H9 (cell line): ENCODE measurements around the gene PLEKHA4. TPM values are rescaled to one million over a fixed set of nuclear protein-coding genes. Genes with fewer than 3 reads are reported as not detected.

Source experiments
- DNase-seq: peaks from one replicate; pipeline ENCODE4 v3.0.0-alpha.2; 2017
- H2AFZ ChIP-seq: one replicate; pipeline ENCODE4 v1.6.1; 2013; ENCODE audit warnings: mild to moderate bottlenecking, low read length, control low read depth, moderate library complexity
- H2AK5ac ChIP-seq: 2 replicates; pipeline ENCODE4 v1.6.1; 2013; ENCODE audit warnings: low read length, control low read depth, mixed read lengths; ENCODE audit not compliant: insufficient read length
- H2BK120ac ChIP-seq: one replicate; pipeline ENCODE4 v1.6.1; 2013; ENCODE audit warnings: low read depth, mild to moderate bottlenecking, low read length, control low read depth, inconsistent platforms; ENCODE audit not compliant: poor library complexity, severe bottlenecking
- H2BK12ac ChIP-seq: 2 replicates; pipeline ENCODE4 v1.6.1; 2013; ENCODE audit warnings: low read length, control low read depth, mixed read lengths, low read depth; ENCODE audit not compliant: insufficient read length
- H2BK15ac ChIP-seq: 2 replicates; pipeline ENCODE4 v1.6.1; 2013; ENCODE audit warnings: low read depth, low read length, control low read depth
- H2BK20ac ChIP-seq: one replicate; pipeline ENCODE4 v1.6.1; 2013; ENCODE audit warnings: low read depth, mild to moderate bottlenecking, low read length, control low read depth, inconsistent platforms; ENCODE audit not compliant: poor library complexity, severe bottlenecking
- H2BK5ac ChIP-seq: 2 replicates; pipeline ENCODE4 v1.6.1; 2013; ENCODE audit warnings: low read length, control low read depth, mixed read lengths; ENCODE audit not compliant: insufficient read length
- H3K14ac ChIP-seq: 2 replicates; pipeline ENCODE4 v1.6.1; 2013; ENCODE audit warnings: low read length, control low read depth; ENCODE audit not compliant: insufficient read depth
- H3K18ac ChIP-seq: 2 replicates; pipeline ENCODE4 v1.6.1; 2013; ENCODE audit warnings: low read depth, mild to moderate bottlenecking, mixed read lengths, low read length, control low read depth; ENCODE audit not compliant: insufficient read length
- H3K23ac ChIP-seq: 2 replicates; pipeline ENCODE4 v1.6.1; 2013; ENCODE audit warnings: low read length, control low read depth, mixed read lengths, low read depth; ENCODE audit not compliant: insufficient read length
- H3K23me2 ChIP-seq: 2 replicates; pipeline ENCODE4 v1.6.1; 2013; ENCODE audit warnings: low read depth, mild to moderate bottlenecking, mixed read lengths, low read length, control low read depth; ENCODE audit not compliant: insufficient read length, poor library complexity, severe bottlenecking
- H3K27ac ChIP-seq: 2 replicates; pipeline ENCODE4 v1.5.1; 2013; ENCODE audit warnings: low read length, control low read depth, mixed read lengths, low read depth; ENCODE audit not compliant: insufficient read length
- H3K27me3 ChIP-seq: 2 replicates; pipeline ENCODE4 v1.6.1; 2013; ENCODE audit warnings: low read length, control low read depth, inconsistent platforms; ENCODE audit not compliant: insufficient read depth
- H3K4ac ChIP-seq: 2 replicates; pipeline ENCODE4 v1.6.1; 2013; ENCODE audit warnings: low read depth, mild to moderate bottlenecking, control low read depth, inconsistent platforms, low read length, moderate library complexity
- H3K4me1 ChIP-seq: 2 replicates; pipeline ENCODE4 v1.6.1; 2013; ENCODE audit warnings: low read length, control low read depth, inconsistent platforms; ENCODE audit not compliant: insufficient read depth
- H3K4me2 ChIP-seq: 2 replicates; pipeline ENCODE4 v1.6.1; 2013; ENCODE audit warnings: low read length, control low read depth, mixed read lengths; ENCODE audit not compliant: insufficient read length, insufficient read depth
- H3K56ac ChIP-seq: 2 replicates; pipeline ENCODE4 v1.6.1; 2013; ENCODE audit warnings: low read depth, mild to moderate bottlenecking, mixed read lengths, low read length, control low read depth; ENCODE audit not compliant: insufficient read length
- H3K79me1 ChIP-seq: 2 replicates; pipeline ENCODE4 v1.6.1; 2013; ENCODE audit warnings: low read depth, mild to moderate bottlenecking, moderate library complexity, low read length, control low read depth, inconsistent platforms; ENCODE audit not compliant: insufficient read depth, poor library complexity, severe bottlenecking
- H3K79me2 ChIP-seq: 2 replicates; pipeline ENCODE4 v1.6.1; 2013; ENCODE audit warnings: low read length, control low read depth, inconsistent platforms; ENCODE audit not compliant: insufficient read depth
- H3K9ac ChIP-seq: 2 replicates; pipeline ENCODE4 v1.6.1; 2013; ENCODE audit warnings: low read length, control low read depth, mixed read lengths; ENCODE audit not compliant: insufficient read length; ENCODE audit errors: extremely low read depth
- H3K9me3 ChIP-seq: one replicate; pipeline ENCODE4 v1.6.1; 2013; ENCODE audit warnings: low read depth, low read length, inconsistent platforms; ENCODE audit not compliant: control insufficient read depth
- H3T11ph ChIP-seq: one replicate; pipeline ENCODE4 v1.6.1; 2013; ENCODE audit warnings: mild to moderate bottlenecking, low read length, control low read depth, inconsistent platforms
- H4K20me1 ChIP-seq: one replicate; pipeline ENCODE4 v1.6.1; 2013; ENCODE audit not compliant: control insufficient read depth, insufficient read length, insufficient read depth
- H4K5ac ChIP-seq: 2 replicates; pipeline ENCODE4 v1.6.1; 2013; ENCODE audit warnings: low read depth, mild to moderate bottlenecking, mixed read lengths, low read length, control low read depth; ENCODE audit not compliant: insufficient read length
- H4K8ac ChIP-seq: replicated peaks from 2 replicates; pipeline ENCODE4 v1.6.1; 2013; ENCODE audit warnings: low read length, control low read depth, mixed read lengths, low read depth; ENCODE audit not compliant: insufficient read length
- H4K91ac ChIP-seq: 2 replicates; pipeline ENCODE4 v1.6.1; 2013; ENCODE audit warnings: low read depth, mild to moderate bottlenecking, moderate library complexity, mixed read lengths, low read length, control low read depth; ENCODE audit not compliant: insufficient read length
- H3K27ac Mint-ChIP-seq, 3 experiments: 2 replicates in 2 of 3; 3 replicates in 1 of 3; pipeline ENCODE4 v1.8.0; 2020 to 2021; ENCODE audit warnings: mixed read lengths in 3 of 3, mild to moderate bottlenecking in 1 of 3, moderate library complexity in 1 of 3
- H3K27me3 Mint-ChIP-seq: 2 replicates; pipeline ENCODE4 v1.8.0; 2021; ENCODE audit warnings: low read depth, mild to moderate bottlenecking, moderate library complexity, mixed read lengths
- H3K36me3 Mint-ChIP-seq, 3 experiments: 2 replicates in 2 of 3; 3 replicates in 1 of 3; pipeline ENCODE4 v1.8.0; 2020 to 2021; ENCODE audit warnings: low read depth in 3 of 3, mixed read lengths in 3 of 3; ENCODE audit not compliant: insufficient read depth in 1 of 3
- H3K4me1 Mint-ChIP-seq, 2 experiments: 2 replicates each; pipeline ENCODE4 v1.8.0; 2020; ENCODE audit warnings: mixed read lengths in 2 of 2
- H3K4me3 Mint-ChIP-seq, 2 experiments: 2 replicates in 1 of 2; 3 replicates in 1 of 2; pipeline ENCODE4 v1.8.0; 2020 to 2021; ENCODE audit warnings: mild to moderate bottlenecking in 2 of 2, mixed read lengths in 2 of 2, moderate library complexity in 1 of 2
- H3K9me3 Mint-ChIP-seq, 2 experiments: 2 replicates in 1 of 2; 3 replicates in 1 of 2; pipeline ENCODE4 v1.8.0; 2020; ENCODE audit warnings: mild to moderate bottlenecking in 2 of 2, mixed read lengths in 2 of 2, moderate library complexity in 1 of 2
- WGBS: extraction: QIAGEN DNeasy Blood & Tissue Kit; methylation state at CpG from one replicate; pipeline ENCODE4 v1.1.7; 2013; ENCODE audit warnings: missing lambda C conversion rate, low lambda C conversion rate, mixed read lengths; ENCODE audit not compliant: insufficient read length; ENCODE audit errors: extremely low coverage; 5-methylcytosine and 5-hydroxymethylcytosine counted together
- total RNA-seq: library from RNA; stranded (reverse); gene quantifications from 2 replicates; pipeline ENCODE4 v1.2.1, GENCODE V29; 2021
- TF ChIP-seq, protein P1 (sequence below): fragments of 200-600 bp; sonication (generic); conservative IDR thresholded peaks from 3 replicates; pipeline ENCODE4 v1.8.0; 2021; ENCODE audit warnings: antibody characterized with exemption, mild to moderate bottlenecking

Gene PLEKHA4
- total RNA-seq, 1 experiment from 2014 or later: 15.3 TPM

DNA sequence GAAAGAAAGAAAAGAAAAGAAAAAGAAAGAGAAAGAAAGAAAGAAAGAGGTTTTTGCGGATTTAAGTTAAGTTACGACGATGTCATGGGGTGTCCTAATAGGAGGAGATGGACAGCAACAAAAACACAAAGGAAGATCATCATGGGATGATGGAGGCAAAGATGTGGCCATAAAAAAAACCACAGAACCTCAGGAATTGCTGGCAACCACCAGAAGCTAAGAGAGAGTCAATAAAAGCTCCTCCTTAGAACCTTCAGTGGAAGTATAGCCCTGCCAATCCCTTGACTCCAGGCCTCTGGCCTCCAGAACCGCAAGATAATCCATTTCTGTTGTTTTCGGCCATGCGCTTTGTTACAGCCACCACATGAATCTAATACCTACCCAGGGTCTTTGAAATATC is 11.5 kb downstream of the PLEKHA4 start:
- no peak overlapping the region for H4K8ac ChIP-seq
- H3K27ac ChIP-seq: no peak overlapping the region
- H2BK15ac ChIP-seq: no peak overlapping the region
- H3K18ac ChIP-seq: no peak overlapping the region
- no peak overlapping the region for H2BK120ac ChIP-seq
- Mint-ChIP-seq H3K27ac (no peak overlapping the region), H3K27me3 (no peaks in the 10 kb centered on the region), H3K4me1 (peaks cover 3 to 10% of the 10 kb centered on the region in 2 experiments), H3K9me3 (no peaks in the 10 kb centered on the region), H3K4me3 (no peak overlapping the region), H3K36me3 (peaks cover 0 to 29% (median 2%) of the 10 kb centered on the region in 3 experiments; a peak in 4 of 7 replicates)
- no peaks in the 10 kb centered on the region for H4K20me1 ChIP-seq
- no peak overlapping the region for H4K5ac ChIP-seq
- H3K4ac ChIP-seq: no peak overlapping the region
- no peak overlapping the region for H2BK12ac ChIP-seq
- H3K79me2 ChIP-seq: no peaks in the 10 kb centered on the region
- H3K9me3 ChIP-seq: no peaks in the 10 kb centered on the region
- no peak for DNase-seq
- H3K23me2 ChIP-seq: no peaks in the 10 kb centered on the region
- H3K14ac ChIP-seq: no peak overlapping the region
- H2BK5ac ChIP-seq: no peak overlapping the region
- H3K4me2 ChIP-seq: no peak overlapping the region
- H3K79me1 ChIP-seq: no peaks in the 10 kb centered on the region
- H2BK20ac ChIP-seq: no peak overlapping the region
- H3K27me3 ChIP-seq: no peaks in the 10 kb centered on the region
- H2AK5ac ChIP-seq: no peak overlapping the region
- WGBS: 100% methylated on average over 3 of the region's 6 CpGs
- H4K91ac ChIP-seq: no peak overlapping the region
- no peak overlapping the region for H3T11ph ChIP-seq
- TF ChIP-seq, protein P1, sequence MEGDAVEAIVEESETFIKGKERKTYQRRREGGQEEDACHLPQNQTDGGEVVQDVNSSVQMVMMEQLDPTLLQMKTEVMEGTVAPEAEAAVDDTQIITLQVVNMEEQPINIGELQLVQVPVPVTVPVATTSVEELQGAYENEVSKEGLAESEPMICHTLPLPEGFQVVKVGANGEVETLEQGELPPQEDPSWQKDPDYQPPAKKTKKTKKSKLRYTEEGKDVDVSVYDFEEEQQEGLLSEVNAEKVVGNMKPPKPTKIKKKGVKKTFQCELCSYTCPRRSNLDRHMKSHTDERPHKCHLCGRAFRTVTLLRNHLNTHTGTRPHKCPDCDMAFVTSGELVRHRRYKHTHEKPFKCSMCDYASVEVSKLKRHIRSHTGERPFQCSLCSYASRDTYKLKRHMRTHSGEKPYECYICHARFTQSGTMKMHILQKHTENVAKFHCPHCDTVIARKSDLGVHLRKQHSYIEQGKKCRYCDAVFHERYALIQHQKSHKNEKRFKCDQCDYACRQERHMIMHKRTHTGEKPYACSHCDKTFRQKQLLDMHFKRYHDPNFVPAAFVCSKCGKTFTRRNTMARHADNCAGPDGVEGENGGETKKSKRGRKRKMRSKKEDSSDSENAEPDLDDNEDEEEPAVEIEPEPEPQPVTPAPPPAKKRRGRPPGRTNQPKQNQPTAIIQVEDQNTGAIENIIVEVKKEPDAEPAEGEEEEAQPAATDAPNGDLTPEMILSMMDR: no peak
- no peak overlapping the region for H3K56ac ChIP-seq
- no peak overlapping the region for H2AFZ ChIP-seq
- H3K4me1 ChIP-seq: no peaks in the 10 kb centered on the region; the same call in 1 of the 2 replicates
- no peak overlapping the region for H3K23ac ChIP-seq
- no peak overlapping the region for H3K9ac ChIP-seq
